Omental fat pad (tissue), 4 donors: ENCODE measurements around the gene CCN5. TPM values are rescaled to one million over a fixed set of nuclear protein-coding genes. Genes with fewer than 3 reads are reported as not detected.
"Not testable (repeated sequence)": the region's sequence is repeated elsewhere in the genome, so short reads cannot be mapped to it uniquely, and the experiment has no call there.

Experiments
- ATAC-seq: fragments of 150-250 bp; one replicate; pipeline ENCODE4 v1.9.1; 2016; ENCODE audit warnings: mild to moderate bottlenecking, moderate library complexity; ENCODE audit not compliant: low FRiP score
- DNase-seq: peaks from one replicate; pipeline ENCODE4 v3.0.0-alpha.2; 2019; ENCODE audit warnings: low spot score
- CTCF ChIP-seq, 3 donors: fragments of 450-650 bp; IDR thresholded peaks; one replicate each; pipeline ENCODE4 v1.5.1; 2016 to 2017; ENCODE audit warnings: antibody characterized with exemption in 3 of 3, mild to moderate bottlenecking in 3 of 3, moderate library complexity in 2 of 3
- total RNA-seq, 4 donors: library from RNA; depleted of rRNA; stranded (reverse); fragments of >200 nt; gene quantifications; one replicate each; pipeline ENCODE4 v1.1.0, GENCODE V29; 2016

Gene CCN5
- total RNA-seq, 4 donors from 2014 or later: 25.9 to 81.7 (median 61.3) TPM

- TF ChIP-seq CTCF (IDR thresholded peaks at IDR 0.05): no peak
- DNase-seq (no peak), ATAC-seq (no peak)
Measured at GRCh38 chr20:44759595-44759994, 44.4 kb downstream of the CCN5 start.

DNA sequence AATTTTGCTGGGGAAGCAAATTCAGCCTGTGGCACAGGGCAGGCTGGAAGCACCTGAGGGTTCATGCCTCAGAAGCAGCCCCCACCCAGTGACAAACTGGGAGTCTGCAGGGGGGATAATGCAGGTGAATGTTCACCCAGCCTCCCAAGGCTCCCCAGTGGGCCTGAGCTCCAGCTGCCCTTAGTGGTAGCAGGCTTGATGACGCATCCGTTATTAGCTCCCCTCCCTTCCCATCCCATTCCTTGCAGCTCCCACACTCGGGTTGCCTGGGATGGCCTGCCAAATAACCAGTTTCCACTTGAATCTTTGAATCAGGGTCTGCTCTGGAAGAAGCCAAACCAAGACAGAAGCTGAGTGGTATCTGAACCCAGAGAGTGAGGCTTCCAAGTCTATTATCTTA, 46.3 kb downstream of the CCN5 start:
- DNase-seq: no peak
- no peak for TF ChIP-seq CTCF (IDR thresholded peaks at IDR 0.05)
- peak; percentile 79 for ATAC-seq

DNA sequence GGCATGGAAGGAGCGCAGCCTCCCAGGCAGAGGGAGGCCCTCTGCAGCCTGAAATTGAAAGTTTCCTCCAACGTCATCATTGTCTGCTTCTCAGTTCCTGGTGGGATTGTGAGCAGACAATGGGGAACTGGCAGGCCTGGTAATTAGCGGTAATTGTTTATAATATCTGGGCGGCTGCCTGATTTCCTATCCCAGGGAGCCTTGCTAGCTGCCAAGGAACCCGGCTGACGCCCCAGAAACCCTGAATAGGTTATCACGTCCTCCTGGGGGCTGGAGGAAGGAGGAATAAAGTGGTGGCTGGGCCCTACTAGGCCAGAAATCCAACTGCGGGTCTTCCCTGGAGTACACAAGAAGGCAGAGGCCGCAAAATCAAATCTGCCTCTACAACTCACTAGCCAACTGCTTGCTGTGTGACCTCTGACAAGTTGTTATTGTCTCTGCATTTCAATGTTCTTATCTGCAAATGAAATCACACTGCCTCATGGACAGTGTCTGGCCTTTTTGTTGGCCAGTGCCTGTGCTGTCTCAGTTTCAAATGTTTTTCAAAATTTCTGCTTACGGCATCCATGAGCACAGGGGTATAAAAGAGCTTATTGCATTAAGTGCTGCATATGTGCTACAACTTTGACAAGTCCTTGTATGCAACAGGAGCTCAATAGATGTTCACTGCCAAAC, 47.4 kb downstream of the CCN5 start:
- no peak for TF ChIP-seq CTCF (IDR thresholded peaks at IDR 0.05)
- ATAC-seq (no peak), DNase-seq (no peak)

DNA sequence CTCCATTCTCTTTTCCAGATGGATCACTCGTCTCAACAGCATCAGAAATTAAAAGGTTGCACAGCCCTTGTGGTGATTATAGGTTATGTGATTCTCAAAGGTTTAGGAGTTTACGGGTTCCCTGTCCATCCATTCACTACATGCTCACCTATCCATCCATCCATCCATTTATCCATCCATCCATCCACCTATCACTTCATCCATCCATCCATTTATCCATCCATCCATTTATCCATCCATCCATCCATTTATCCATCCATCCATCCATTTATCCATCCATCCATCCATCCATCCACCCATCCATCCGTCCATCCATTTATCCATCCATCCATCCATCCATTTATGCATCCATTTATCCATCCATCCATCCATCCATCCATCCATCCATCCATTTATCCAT, 48.6 kb downstream of the CCN5 start:
- DNase-seq, ATAC-seq: not testable (repeated sequence)

DNA sequence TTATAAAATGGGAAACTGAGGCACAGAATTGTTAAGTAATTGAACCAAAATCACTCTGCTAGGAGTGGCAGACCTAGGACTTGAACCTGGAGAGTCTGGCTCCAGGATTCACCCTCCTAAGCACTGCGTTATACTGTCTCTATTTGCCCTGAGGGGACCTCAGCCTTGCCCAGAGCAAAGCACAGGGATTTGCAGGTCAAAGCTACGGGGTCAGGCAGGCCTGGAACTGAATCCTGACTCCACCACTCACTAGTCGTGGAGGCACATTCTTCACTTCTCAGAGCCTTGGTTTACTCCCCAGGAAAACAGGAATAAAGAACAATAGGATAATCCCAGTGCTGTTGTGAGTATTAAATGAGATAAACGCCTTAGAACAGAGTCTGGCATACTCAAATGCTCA, 49.9 kb downstream of the CCN5 start:
- ATAC-seq (no peak), DNase-seq (no peak)
- no peak for TF ChIP-seq CTCF (IDR thresholded peaks at IDR 0.05)

DNA sequence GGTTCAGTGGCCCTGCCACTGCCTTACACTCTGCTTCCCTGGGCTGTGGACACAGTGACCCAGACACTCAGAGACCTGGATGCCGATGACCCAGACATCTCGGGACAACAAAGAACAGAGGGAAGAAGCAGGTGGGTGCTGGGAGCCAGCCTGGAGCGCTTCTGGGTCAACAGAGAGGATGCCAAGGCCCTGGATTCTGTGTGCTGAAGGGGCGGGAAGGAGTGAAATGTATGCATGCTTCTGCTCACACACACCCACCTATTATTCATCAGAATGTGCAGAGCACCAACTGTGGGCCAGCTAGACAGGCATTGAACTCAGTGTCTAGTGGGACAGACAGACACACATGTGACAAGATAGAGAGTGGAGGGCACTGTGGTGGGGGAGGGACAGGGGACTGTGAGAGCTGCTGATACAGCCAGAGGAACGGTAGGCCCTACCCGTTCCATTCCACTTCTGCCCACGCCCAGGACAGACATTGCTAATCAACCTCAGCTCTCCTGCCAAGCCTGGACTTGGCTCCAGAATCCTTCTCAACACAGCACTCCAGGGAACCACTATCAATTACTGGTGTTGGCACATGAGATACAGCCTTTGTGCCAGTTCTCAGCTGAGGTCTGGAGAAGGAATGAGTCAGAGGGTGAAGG, 50.7 kb downstream of the CCN5 start:
- DNase-seq (no peak), ATAC-seq (no peak)
- no peak for TF ChIP-seq CTCF (IDR thresholded peaks at IDR 0.05)

DNA sequence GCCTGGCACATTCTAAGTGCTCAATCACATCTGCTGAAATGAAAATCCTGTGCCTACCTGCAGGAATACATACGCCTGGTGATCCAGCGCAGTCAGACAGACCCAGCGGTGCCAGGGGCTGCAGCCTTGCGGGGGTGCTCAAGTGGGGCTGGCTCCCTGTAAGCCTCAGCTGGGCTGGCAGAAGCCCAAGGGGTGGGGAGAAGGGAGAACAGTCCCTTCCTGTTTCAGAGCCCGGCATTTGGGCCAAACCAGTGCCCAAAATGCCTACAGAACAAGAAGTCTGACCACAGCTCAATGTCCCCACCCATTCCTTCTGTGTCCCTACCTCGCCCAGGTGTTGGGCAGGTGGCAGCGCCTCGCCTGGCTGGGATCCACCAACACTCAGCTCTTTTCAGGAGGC, 53.1 kb downstream of the CCN5 start:
- ATAC-seq (no peak), DNase-seq (no peak)
- no peak for TF ChIP-seq CTCF (IDR thresholded peaks at IDR 0.05)
